Stimulated activated CD4-positive, alpha-beta T cell treated with anti-CD3 and anti-CD28 coated beads, Interleukin-2, amount 100 ng/mL, for 24 hours (primary cell): ENCODE results near the gene TNFAIP2.

Experiments
- DNase-seq, 2 donors: peaks; one replicate each; pipeline ENCODE4 v3.0.0-alpha.2; 2020

TNFAIP2 gene

GRCh38 chr14:103094406-103095209 lies 28.7 kb upstream of the TNFAIP2 start, which contains the start of gene EXOC3L4:
TSS of gene EXOC3L4 (plus strand) at chr14:103094725. CDS start at chr14:103100220, 5,495 bp downstream.
- no peak for DNase-seq

- no peak for DNase-seq
These were observed 28.0 kb upstream of the TNFAIP2 start for GRCh38 chr14:103095210-103095778.

- DNase-seq, result no peak
These were observed 26.9 kb upstream of the TNFAIP2 start for GRCh38 chr14:103096387-103096786.

- no peak for DNase-seq
These were observed 25.8 kb upstream of the TNFAIP2 start for GRCh38 chr14:103097244-103097993.

GRCh38 chr14:103097994-103098957 lies 25.0 kb upstream of the TNFAIP2 start:
- DNase-seq, result no peak

GRCh38 chr14:103099081-103099732 lies 24.1 kb upstream of the TNFAIP2 start:
- no peak for DNase-seq

- no peak for DNase-seq
These were observed 23.5 kb upstream of the TNFAIP2 start for GRCh38 chr14:103099733-103100280.

GRCh38 chr14:103100281-103101121 lies 22.8 kb upstream of the TNFAIP2 start:
- no peak for DNase-seq

GRCh38 chr14:103101257-103101962 lies 21.9 kb upstream of the TNFAIP2 start:
- DNase-seq, result no peak

- no peak for DNase-seq
These were observed 21.1 kb upstream of the TNFAIP2 start for GRCh38 chr14:103101963-103102688.

- DNase-seq, result no peak
These were observed 20.5 kb upstream of the TNFAIP2 start for GRCh38 chr14:103102689-103103260.

GRCh38 chr14:103103461-103104388 lies 19.5 kb upstream of the TNFAIP2 start:
- DNase-seq, result peak in 1 of 2 donors; percentile 36

GRCh38 chr14:103104389-103104653 lies 18.9 kb upstream of the TNFAIP2 start:
- DNase-seq, result no peak

GRCh38 chr14:103104654-103105452 lies 18.4 kb upstream of the TNFAIP2 start:
- DNase-seq, result peak; percentile 77 to 81

- no peak for DNase-seq
These were observed 17.6 kb upstream of the TNFAIP2 start for GRCh38 chr14:103105580-103106150.

- DNase-seq, result no peak
These were observed 15.8 kb upstream of the TNFAIP2 start for GRCh38 chr14:103107455-103107854.
